ENCODE data around the gene NOS1AP. TPM values are rescaled to one million over a fixed set of nuclear protein-coding genes. Genes with fewer than 3 reads are reported as not detected.

NOS1AP gene
- total RNA-seq, 1 experiment from 2014 or later = 2.6 TPM

GRCh38 chr1:162153374-162153773, 83.9 kb downstream of the NOS1AP start:
- H3K9me3 ChIP-seq (ENCODE audit: low read length) = no peaks in the 10 kb centered on the region
- H3K9me2 ChIP-seq (replicated peaks; ENCODE audit: low read length) = no peaks in the 10 kb centered on the region
- H3K4me3 ChIP-seq (ENCODE audit: low read length) = no peak overlapping the region
- intact Hi-C loops (cut with micrococcal nuclease) = no loop called here
- H3K4me1 ChIP-seq (ENCODE audit: insufficient read depth, low read length) = no peaks in the 10 kb centered on the region
- no peaks in the 10 kb centered on the region for H3K27me3 ChIP-seq (ENCODE audit: low read length)
- no peaks in the 10 kb centered on the region for H3K79me2 ChIP-seq (ENCODE audit: low read length)
- TF ChIP-seq EZH2phosphoT487 (IDR thresholded peaks at IDR 0.05; ENCODE audit: borderline replicate concordance, low read length) (no peak), CTCF (conservative IDR thresholded peaks at IDR 0.05; ENCODE audit: low read depth, low read length) (no peak), EZH2 (IDR thresholded peaks at IDR 0.05; ENCODE audit: low read length, unreplicated experiment) (no peak)
- H2AFZ ChIP-seq (ENCODE audit: low read length) = no peak overlapping the region
- H4K20me1 ChIP-seq (ENCODE audit: low read length) = no peaks in the 10 kb centered on the region
- H3K36me3 ChIP-seq (ENCODE audit: low read depth, low read length) = no peaks in the 10 kb centered on the region
- POLR2A ChIA-PET (ENCODE audit: unreplicated experiment) = no interaction called here
- ATAC-seq = no peak
- no TSS peak for BruUV-seq (replicated peaks)
- H3K27ac ChIP-seq (ENCODE audit: low read length) = no peak overlapping the region
- H3F3A ChIP-seq (ENCODE audit: low read length, unreplicated experiment) = no peaks in the 10 kb centered on the region
- CTCF ChIA-PET = no interaction called here
- H3K4me2 ChIP-seq (ENCODE audit: low read length) = no peak overlapping the region
- no peak overlapping the region for H3K9ac ChIP-seq (ENCODE audit: low read length)
- DNase-seq = no peak

- no peak for TF ChIP-seq CTCF (conservative IDR thresholded peaks at IDR 0.05; ENCODE audit: low read depth, low read length)
- TF ChIP-seq EZH2phosphoT487 (IDR thresholded peaks at IDR 0.05; ENCODE audit: borderline replicate concordance, low read length) = no peak
- no peak for TF ChIP-seq EZH2 (IDR thresholded peaks at IDR 0.05; ENCODE audit: low read length, unreplicated experiment)
- no peak for DNase-seq
- H3K9me2 ChIP-seq (replicated peaks; ENCODE audit: low read length) = no peaks in the 10 kb centered on the region
- no peaks in the 10 kb centered on the region for H3F3A ChIP-seq (ENCODE audit: low read length, unreplicated experiment)
- H3K27ac ChIP-seq (ENCODE audit: low read length) = no peak overlapping the region
- H3K4me2 ChIP-seq (ENCODE audit: low read length) = no peak overlapping the region
- no TSS peak for BruUV-seq (replicated peaks)
- H3K4me1 ChIP-seq (ENCODE audit: insufficient read depth, low read length) = peaks cover 12% of the 10 kb centered on the region
- POLR2A ChIA-PET (ENCODE audit: unreplicated experiment) = no interaction called here
- H3K9me3 ChIP-seq (ENCODE audit: low read length) = no peaks in the 10 kb centered on the region
- no peak overlapping the region for H2AFZ ChIP-seq (ENCODE audit: low read length)
- CTCF ChIA-PET = no interaction called here
- no peaks in the 10 kb centered on the region for H3K79me2 ChIP-seq (ENCODE audit: low read length)
- no peaks in the 10 kb centered on the region for H3K36me3 ChIP-seq (ENCODE audit: low read depth, low read length)
- H3K9ac ChIP-seq (ENCODE audit: low read length) = no peak overlapping the region
- no peaks in the 10 kb centered on the region for H4K20me1 ChIP-seq (ENCODE audit: low read length)
- intact Hi-C loops (cut with micrococcal nuclease) = no loop called here
- H3K27me3 ChIP-seq (ENCODE audit: low read length) = no peaks in the 10 kb centered on the region
- H3K4me3 ChIP-seq (ENCODE audit: low read length) = no peak overlapping the region
- ATAC-seq = no peak
Measured at GRCh38 chr1:162157469-162157868, 88.0 kb downstream of the NOS1AP start.

- Histone ChIP-seq H3K79me2 (ENCODE audit: low read length) (no peaks in the 10 kb centered on the region), H3K9me2 (replicated peaks; ENCODE audit: low read length) (no peaks in the 10 kb centered on the region), H4K20me1 (ENCODE audit: low read length) (no peaks in the 10 kb centered on the region), H3K27ac (ENCODE audit: low read length) (no peak overlapping the region), H3K27me3 (ENCODE audit: low read length) (no peaks in the 10 kb centered on the region), H3K9me3 (ENCODE audit: low read length) (no peaks in the 10 kb centered on the region), H3K9ac (ENCODE audit: low read length) (no peak overlapping the region), H2AFZ (ENCODE audit: low read length) (no peak overlapping the region), H3K4me1 (ENCODE audit: insufficient read depth, low read length) (peaks cover 12% of the 10 kb centered on the region), H3K36me3 (ENCODE audit: low read depth, low read length) (no peaks in the 10 kb centered on the region), H3K4me2 (ENCODE audit: low read length) (no peak overlapping the region; the same call in 1 of the 2 replicates), H3K4me3 (ENCODE audit: low read length) (no peak overlapping the region), H3F3A (ENCODE audit: low read length, unreplicated experiment) (no peaks in the 10 kb centered on the region)
- intact Hi-C loops (cut with micrococcal nuclease) = no loop called here
- CTCF ChIA-PET = no interaction called here
- ATAC-seq (no peak), DNase-seq (no peak)
- BruUV-seq (replicated peaks) = no TSS peak
- no peak for TF ChIP-seq CTCF (conservative IDR thresholded peaks at IDR 0.05; ENCODE audit: low read depth, low read length)
- no peak for TF ChIP-seq EZH2 (IDR thresholded peaks at IDR 0.05; ENCODE audit: low read length, unreplicated experiment)
- no peak for TF ChIP-seq EZH2phosphoT487 (IDR thresholded peaks at IDR 0.05; ENCODE audit: borderline replicate concordance, low read length)
- POLR2A ChIA-PET (ENCODE audit: unreplicated experiment) = interaction anchor here (0.7 kb wide), 2 partner anchors 92 to 354 kb away, joined by 3 to 4 read pairs; no protein-coding TSS in a partner anchor
Measured at GRCh38 chr1:162158624-162159271, 89.3 kb downstream of the NOS1AP start.
